ENCODE data around the gene INHBB.

GRCh38 chr2:120350801-120351320, 4.9 kb downstream of the INHBB start:
- TF ChIP-seq CTCF (conservative IDR thresholded peaks at IDR 0.05; ENCODE audit: low read depth, low read length) (no peak), MAZ (IDR thresholded peaks at IDR 0.05; ENCODE audit: borderline replicate concordance, low read depth, low read length) (no peak), RAD21 (IDR thresholded peaks at IDR 0.05; ENCODE audit: low read length) (no peak), BHLHE40 (IDR thresholded peaks at IDR 0.05; ENCODE audit: low read depth, low read length) (no peak), POLR2A (IDR thresholded peaks at IDR 0.05; ENCODE audit: low read depth, low read length) (no peak), FOS (IDR thresholded peaks at IDR 0.05; ENCODE audit: low read depth, low read length) (no peak), CHD1 (IDR thresholded peaks at IDR 0.05; ENCODE audit: low read depth, low read length) (no peak), USF2 (IDR thresholded peaks at IDR 0.05; ENCODE audit: low read depth, low read length) (no peak)

All from IMR-90 (cell line).